Fibroblast of skin of scalp (primary cell): Measurements from ENCODE around the gene DNAH8.
A peak's percentile ranks its signal among the peaks of the same experiment; 100 is the strongest.
"Not testable (repeated sequence)": the region's sequence is repeated elsewhere in the genome, so short reads cannot be mapped to it uniquely, and the experiment has no call there.

ENCODE experiments used
- DNase-seq: peaks from one replicate; pipeline ENCODE4 v3.0.0-alpha.2; 2013

The DNAH8 gene

DNA sequence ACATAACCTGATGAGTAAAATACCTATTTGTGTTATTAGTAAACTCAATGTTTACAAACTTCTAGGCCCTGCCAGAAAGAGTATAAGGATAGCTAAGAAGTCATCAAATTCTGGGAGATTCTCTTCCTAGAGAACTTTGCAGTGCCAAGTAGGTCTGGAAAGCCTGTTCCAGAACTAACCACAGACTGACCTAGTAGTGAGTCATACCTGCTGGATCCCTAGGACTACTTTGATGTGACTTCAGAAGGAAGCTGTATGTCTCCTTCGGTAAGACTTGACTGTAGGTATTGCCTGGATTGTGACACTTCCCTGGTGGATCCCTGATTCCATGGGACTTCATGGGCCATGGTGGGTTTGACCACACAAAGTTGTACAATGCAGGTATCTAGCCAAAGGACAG, 131.7 kb downstream of the DNAH8 start:
- DNase-seq, result no peak

DNA sequence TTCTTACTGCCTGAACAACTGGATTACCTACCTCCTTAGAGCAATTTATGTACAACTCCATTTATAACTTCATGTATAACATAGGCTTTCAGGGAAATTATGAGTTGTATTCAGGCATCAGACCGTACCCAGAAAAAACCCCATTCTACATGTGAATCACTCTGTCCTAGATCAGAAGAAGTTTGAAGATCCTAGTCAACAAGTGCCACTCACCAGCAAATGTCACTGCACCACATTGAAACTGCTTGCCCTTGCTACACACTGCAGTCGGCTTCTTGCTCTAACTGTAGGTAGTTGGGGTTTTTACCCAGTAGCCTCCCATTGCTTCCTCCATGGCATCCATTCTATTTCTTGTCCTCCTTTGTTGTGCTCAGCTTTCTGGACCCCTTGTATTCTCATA, 132.4 kb downstream of the DNAH8 start:
- no peak for DNase-seq

DNA sequence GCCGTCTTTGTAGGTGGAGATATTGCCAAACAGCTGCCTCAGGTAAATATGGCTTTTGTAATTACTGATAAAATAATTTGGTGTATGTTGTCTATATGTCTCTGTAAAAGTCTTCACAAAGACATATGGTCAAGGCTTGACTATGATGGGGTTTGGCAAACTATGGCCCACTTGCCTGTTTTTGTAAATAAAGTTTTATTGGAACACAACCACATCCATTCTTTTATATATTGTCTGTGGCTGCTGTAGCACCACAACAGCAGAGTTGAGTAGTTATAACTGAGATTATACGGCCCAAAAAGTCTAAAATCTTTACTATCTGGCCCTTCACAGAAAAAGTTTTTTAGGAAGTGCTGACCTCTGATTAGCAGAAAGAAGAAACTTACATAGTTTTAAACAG, 133.6 kb downstream of the DNAH8 start:
- DNase-seq, result no peak

DNA sequence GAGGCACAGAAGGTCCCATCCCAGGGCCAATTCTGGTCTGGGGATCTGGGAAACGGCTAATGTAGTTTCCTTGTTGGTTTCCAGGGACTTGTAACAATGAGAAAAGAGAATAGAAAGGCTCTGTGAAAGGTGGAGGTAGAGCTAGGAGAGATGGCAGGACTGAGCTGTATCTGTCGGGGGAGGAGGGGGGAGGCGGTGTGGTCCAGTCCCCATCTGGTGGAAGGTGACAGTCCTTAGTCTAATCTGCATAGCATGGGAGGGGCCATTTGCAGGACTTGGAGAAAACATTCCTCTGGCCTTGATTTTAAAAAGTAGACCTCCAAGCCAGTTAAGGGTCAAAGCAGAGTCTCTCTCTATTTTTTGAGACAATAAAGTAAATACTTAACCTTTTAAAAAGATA, 137.1 kb downstream of the DNAH8 start:
- no peak for DNase-seq

DNA sequence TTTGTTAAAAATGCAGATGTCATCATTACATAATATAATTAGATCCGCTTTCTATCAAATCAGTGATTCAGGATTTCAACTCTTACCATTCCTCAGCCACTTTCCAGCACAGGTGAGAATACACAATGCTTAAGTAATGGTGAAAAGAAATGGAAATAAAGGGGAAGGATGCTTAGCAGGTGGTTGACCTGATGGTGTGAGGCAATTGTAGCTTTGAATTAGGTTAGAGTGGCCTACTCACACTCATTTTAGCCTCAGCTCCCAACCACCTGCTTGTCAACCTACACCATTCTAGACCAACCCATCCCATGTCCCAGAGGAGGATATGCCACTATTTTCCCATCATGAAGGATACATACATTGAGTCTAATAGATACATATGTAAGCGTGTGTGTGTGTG, 138.1 kb downstream of the DNAH8 start:
- DNase-seq, result no peak

DNA sequence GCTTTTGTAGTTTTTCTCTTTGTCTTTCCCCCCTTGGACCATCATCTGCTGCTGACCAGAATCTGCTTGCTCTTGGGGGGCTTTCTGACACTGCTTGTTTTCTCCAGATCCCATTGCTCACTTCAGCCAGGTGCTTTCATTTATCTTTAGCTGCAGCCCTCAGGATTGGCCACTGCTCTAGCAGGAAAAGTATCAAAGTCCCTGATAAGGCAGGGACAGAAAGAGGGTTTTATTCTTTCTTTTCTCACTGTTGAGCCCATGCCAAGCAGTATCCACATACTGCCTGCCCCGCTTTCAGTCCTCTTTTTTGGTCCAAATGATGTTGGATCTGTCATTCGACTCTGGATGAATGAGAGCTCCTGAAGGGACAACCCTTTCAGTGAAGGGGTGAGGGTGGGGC, 141.4 kb downstream of the DNAH8 start:
- DNase-seq, result no peak

DNA sequence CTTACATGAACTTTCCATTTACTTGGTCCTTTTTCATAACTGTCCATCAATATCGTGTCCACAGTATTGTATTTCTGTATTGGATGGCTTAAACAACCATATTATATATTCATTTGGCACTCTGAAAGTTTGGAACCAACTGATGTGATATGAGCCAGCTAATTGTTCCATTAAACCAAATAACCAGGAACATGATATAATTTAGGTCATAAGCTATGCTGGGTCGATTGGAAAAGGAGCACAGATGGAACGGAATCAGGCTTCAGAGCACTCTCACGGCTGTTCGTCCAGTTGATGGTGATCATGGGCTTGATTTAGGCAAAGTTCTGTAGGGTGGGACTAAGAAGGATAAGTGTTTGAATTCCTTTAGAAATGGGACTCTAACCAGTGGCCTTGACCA, 142.7 kb downstream of the DNAH8 start:
- DNase-seq, result no peak

DNA sequence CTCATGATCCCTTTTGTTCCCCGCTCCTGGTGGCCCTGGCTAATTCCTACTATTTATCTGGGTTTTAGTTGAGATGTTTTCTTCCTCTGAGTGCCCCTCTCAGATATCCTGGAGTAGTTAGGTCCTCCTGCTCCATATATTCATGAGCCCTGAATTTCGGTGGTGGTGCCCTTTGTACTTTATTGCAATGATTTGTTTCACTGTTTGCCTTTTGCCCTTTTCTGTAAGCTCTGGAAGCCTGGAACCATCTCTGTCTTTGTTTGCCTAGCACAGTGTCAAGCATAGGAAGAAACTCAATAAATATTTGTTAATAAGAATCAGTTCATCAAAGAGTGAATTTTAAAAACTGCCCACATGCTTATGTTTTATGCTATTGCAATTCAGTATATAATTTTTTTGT, 144.9 kb downstream of the DNAH8 start:
- no peak for DNase-seq

DNA sequence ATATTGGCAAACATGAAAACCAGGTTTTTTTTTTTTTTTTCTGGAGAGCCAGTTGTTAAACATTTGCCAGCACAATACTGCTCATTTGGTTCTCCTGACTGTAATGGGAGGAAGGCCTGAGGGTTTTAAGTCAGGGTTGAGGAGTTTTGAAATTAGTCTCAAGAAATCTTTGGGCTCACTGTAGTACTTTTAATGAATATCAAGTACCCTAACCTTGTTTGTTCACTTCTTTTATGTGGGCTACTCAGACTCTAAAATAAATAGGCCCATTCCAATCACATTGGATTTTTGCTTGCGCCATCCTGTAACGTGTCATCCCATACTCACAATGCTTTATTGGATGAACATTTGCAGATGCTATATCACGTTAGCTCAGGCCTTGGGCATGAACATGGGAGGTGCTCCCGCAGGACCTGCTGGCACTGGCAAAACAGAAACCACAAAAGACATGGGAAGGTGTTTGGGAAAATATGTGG, 146.9 kb downstream of the DNAH8 start:
- no peak for DNase-seq

DNA sequence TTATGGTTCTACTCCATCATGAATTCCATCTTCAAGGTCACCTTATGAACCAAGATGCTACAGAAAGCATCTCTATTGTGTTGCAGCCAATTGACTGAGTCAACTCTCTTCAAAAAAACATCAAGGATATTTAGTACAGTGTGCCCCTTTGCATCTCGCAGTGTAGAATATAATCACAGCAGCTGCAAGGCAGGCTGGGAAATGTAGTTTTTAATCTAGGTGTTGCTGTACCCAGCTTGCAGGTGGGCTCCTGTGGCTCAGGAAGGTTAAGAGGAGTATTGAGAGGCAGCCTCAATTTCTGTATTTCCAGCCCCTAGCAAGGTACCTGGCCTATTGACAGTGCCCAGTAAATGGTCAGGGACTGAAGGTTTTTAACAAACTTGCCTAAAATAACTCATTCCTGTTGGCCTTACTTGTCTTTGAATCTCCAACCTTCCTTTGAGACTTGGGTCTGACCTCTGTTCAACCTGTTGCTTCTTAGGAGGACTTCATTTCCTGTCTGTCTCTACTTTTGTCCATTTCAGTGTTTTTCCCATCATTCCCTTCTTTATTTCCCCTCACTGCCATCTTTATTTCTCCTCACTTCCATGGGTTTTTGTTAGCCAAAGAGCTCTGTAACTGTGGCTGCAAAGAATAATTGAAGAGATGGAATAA, 150.5 kb downstream of the DNAH8 start:
- DNase-seq, result no peak

DNA sequence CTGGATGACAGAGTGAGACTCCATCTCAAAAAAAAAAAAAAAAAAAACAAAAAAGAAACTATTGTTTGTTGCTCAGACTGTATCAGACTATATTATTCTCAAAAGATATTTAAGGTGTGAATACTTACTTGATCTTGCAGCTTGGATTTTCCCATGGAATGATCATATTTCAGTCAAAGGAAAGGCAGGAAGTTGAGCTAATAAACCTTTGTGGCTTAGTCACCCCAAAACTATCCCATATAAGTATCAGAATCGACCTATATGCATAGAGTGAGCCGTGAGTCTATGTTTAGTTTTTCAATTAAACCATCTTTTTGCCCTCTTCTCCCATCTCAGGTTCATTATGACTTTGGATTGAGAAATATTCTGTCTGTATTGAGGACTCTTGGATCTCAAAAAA, 152.6 kb downstream of the DNAH8 start:
- no peak for DNase-seq

DNA sequence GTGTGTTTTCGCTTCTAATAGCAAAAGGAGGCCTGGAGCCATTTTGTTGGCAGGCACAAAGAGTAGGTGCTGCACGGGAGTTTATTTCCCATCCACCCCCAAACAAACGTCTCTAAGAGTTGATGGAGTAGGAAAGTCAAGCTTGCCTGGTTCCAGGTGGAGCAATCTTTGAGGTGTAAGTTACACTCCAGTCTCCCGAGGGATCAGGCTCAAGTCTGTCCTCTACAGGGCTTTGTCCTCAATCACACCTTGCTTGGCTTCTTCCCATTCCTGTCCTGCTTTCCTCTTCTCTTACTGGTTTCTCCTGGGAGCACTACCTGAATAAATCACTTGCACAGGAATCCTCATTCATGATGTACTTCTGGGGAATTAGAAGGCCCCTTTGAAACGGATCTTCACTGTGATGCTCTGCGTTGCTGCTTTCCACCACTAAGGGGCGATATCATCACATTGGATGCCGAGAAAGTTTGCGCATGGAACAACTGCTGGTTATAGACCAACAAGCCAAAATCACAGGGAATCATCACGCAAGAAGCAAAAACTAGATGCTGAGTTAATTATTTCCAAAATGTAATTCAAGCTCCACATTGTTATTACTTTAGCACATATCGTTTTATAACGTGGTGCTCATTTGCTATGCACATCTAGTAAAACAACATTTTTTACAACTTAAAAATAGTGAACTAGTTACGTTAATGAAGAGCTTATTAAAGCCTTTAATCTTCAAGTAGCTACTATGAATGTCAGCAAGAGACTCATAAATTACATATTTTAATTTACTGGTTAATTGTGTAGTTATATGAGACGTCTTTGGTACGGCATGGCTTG, 156.8 kb downstream of the DNAH8 start:
- peak; percentile 45 for DNase-seq

DNA sequence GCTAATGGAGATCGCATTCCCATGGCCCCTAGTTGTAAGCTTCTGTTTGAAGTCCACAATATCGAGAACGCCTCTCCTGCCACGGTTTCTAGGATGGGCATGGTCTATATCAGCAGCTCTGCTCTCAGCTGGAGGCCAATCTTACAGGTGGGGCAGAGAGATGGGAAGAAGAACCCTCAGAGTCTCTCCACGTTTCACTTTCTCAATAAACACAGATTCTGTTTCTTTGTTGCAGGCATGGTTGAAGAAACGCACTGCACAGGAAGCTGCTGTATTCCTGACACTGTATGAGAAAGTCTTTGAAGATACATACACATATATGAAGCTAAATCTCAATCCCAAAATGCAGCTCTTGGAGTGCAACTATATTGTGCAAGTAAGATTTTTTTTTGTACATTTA, 157.9 kb downstream of the DNAH8 start:
- no peak for DNase-seq

DNA sequence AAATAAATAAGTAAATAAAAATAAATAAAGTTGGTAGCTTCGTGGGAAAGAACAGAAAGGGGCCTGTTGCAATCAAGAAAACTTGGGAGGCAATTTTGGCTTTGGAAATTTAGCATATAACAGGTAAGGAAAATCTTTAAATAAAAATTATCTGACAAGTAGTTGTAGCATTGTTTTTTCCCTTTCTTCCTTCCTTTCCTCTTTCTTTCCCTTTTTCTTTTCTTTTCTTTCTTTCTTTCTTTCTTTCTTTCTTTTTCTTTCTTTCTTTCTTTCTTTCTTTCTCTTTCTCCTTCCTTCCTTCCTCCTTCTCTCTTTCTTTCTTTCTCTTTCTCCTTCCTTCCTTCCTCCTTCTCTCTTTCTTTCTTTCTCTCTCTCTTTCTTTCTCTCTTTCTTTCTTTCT, 158.7 kb downstream of the DNAH8 start:
- DNase-seq, result not testable (repeated sequence)

DNA sequence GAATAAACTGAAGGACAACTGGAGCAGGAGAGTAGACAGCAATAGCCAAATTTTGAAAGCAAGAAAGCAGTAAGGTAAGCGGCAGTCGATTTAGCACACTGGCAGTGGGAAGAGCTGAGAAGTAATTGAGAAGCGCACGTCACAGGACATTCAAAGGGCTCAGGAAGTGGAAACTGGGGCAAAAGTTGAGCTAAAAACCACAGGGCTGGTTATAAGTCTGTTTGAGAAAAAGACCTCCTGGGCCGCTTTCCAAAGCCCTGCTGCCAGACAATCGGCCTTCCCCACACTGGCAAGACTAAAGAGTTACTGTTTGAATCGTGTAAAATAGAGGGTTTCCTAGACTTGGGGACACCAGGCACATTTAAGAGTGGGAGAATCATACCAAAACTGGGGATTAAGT, 161.4 kb downstream of the DNAH8 start:
- no peak for DNase-seq

DNA sequence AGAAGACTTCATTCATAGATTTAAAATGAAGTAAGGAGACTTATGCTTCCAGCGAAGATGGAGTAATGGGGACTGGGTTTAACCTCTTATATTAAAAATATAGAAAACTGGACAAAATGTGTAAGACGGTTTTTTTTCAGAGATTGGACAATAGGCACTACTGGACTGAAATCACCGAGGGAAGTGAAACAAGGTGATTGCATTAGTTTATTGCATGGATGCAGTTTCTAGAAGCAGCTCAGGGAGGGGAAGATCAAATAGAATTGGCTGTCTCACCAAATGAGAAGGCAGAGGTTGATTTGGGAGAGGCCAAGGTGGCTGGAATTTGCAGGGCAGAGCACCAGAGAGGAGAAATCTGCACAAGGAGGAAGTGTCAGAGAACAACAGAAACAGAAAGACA, 162.6 kb downstream of the DNAH8 start:
- DNase-seq, result no peak

DNA sequence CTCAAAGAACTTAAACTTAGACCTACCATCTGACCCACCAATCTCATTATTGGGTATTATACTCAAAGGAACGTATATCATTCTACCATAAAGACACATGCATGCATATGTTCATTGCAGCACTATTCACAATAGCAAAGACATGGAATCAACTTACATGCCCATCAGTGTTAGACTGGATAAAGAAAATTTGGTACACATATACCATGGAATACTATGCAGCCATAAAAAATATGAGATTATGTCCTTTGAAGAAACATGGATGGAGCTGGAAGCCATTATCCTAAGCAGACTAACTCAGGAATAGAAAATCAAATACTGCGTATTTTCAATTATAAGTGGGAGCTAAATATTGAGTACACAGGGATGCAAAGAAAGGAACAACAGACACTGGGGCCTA, 167.0 kb downstream of the DNAH8 start:
- no peak for DNase-seq

DNA sequence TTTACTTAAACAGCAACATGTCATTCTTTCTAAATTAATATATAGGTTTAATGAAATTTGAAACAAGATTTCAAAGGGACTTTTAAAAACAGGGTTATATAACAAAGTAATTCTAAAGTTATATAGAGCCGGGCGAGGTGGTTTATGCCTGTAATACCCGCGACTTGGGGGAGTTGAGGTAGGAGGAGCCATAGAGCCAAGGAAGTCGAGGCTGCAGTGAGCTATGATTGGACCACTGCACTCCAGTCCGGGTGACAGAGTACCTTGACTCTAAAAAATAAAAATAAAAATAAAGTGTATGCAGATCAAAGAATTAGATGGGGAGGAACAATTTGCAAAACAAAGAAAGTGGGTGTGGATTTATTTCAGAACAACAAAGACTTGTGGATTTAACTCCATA, 182.4 kb downstream of the DNAH8 start:
- DNase-seq, result no peak

DNA sequence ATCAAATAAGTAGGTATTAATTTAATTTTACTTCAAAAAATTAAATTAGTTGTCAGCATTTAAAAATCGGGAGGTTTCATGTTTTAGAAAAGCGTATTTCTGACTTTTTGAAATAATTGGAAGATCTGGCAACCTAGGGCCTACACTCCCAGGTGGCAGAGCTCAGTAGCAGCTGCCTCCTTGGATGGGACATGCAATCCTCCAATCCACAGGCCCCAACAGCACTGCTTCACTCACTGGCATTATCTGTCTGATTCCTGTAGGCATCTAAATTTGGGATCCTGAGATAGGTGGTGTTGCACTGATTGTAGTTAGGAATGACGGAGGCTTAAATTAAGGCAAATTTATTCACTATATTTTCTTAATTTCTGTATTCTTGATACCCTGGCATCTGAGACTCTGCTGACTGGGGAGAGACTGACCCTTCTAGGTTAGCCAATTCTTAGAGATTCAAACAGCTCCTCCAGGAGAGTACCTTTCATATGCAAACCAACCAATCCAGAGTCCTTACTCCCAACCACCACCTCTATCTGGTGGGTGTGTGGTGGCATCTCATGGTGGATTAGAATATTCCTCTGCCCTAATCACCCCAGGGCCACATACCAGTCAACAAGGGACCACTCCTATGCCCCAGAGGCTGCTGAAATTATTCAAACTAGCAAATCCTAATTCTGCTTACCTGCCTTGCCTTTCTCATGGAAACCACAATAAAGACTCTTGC, 186.9 kb downstream of the DNAH8 start:
- no peak for DNase-seq

DNA sequence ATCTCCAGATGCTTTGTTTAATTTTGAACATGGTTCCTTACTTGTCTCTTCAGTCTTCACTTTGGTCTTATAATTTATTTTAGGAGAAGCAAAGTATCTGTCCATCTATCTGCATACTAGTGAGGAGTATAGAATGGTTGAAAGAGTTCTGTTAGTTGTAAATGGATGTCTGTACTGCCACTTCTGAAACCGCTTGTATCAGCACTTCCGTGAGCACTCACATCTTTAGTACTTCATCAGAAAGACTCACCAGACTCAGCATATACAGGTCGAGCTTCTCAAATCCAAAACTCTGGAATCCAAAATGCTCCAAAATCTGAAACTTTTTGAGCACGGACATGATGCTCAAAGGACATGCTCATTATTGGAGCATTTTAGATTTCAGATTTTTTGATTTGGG, 191.5 kb downstream of the DNAH8 start:
- DNase-seq, result no peak

DNA sequence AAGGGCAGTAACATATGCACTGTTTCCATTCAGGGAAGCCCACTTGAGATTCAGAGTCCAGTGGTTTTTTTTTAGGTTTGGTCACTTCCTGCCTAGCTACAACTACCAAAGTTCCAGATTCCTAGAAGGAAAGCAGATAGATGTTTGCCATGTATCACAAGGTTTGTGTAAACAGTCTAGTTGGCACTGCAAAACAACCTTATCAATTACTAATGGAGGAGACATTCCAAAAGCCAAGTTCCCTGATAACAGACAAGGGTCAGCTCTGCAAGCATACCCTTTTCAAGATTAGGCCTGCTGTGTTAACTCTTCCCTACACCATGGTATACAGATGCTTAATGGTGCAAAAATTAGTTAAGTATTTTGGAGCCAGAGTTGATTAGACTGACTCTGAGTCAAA, 192.2 kb downstream of the DNAH8 start:
- DNase-seq, result no peak

DNA sequence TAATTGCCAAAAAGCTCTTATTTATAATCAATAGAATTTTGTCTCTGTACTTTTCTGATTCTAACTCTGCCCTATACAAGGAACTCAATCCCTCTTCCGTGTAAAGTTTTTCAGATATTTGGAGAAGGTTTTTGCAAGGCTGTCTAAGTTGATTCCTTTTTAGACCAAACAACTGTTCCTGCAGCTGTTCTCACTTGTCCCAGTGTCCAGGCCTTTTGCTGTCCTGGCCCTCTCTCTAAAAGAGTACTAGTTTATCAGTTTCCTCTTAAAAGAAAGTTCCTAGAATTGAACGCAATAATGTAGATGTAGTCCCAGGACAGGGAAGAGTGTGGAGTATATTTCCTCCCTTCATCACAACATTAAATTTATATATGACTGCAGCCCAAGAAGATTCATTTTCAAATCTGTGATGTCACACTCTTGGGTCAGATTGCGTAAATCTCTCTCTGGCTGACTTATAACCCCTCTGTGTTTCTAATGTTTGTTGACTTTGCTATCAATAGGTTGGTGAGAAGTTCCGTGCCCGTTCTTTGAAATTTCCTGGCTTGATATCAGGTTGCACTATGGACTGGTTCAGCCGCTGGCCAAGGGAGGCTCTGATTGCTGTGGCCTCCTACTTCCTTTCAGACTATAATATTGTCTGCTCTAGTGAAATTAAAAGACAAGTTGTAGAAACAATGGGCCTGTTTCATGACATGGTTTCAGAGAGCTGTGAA, 194.1 kb downstream of the DNAH8 start:
- no peak for DNase-seq

DNA sequence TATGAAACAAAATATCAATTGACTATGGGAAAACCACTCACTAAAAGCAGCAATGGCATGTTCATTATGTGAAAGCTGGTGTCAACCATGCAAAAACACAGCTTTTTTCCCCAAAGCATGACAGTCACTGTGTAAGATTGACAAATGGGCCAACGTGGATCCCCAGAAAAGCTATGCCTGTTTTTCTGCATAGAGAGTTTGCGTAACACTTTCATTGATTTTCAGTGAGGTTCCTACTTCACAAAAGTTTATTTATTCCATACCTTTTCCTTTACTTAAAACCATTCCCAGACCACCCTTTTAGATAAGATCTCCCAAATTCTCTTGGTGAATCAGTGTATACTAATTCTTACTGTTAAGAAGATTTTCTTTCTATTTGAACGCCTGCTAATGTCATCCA, 195.1 kb downstream of the DNAH8 start:
- DNase-seq, result no peak
